ENCODE measurements around the gene ACKR2.
A peak's percentile ranks its signal among the peaks of the same experiment; 100 is the strongest.

Gene ACKR2

DNA sequence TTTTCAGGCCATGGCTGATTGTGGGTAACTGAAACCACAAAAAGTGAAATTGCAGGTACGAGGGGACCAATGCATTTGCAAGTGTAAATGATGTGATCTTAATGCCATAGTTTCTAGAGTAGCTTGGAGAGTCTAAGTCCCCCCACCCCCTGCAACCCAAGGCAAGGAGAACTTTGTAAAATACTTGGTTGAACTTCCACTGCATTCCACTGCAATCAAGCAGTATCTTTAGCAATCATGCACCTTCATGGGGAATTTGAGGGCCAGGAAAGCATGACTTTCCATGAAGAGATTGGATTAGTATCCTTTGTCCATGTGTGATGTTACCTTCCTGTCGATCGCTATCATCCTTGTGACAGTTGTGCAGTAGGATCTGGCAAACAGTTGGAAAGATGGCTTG is 77.8 kb downstream of the ACKR2 start:
- DNase-seq: no peak
- no peak for ATAC-seq

DNA sequence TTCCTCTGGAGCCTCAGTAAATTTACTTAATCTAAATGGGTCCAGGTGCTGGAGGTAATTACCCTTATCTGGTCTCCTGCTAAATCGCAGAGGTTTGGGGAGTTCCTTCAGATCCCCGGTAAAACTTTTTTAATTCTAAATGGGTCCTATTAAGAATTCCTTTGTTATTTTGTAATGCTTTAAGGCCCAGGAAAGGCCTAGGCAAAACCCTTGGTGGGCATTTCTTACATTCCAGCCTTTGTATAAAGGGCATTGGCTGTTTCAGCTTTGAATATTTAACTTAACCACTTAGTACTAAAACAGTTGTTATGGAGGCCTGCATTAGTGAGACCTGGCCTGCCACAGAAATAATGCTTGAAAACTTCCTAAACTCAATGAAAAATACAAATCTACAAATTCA is 81.8 kb downstream of the ACKR2 start:
- DNase-seq: no peak

DNA sequence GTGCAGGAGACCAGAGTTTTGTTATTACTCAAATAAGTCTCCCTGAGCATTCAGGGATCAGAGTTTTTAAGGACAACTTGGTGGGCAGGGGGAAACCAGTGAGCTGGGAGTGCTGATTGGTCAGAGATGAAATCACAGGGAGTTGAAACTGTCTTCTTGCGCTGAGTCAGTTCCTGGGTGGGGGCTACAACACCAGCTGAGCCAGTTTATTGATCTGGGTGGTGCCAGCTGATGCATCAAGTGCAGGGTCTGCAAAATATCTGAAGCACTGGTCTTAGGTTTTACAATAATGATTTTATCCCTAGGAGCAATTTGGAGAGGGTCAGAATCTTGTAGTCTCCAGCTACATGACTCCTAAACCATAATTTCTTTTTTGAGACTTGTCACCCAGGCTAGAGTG is 82.9 kb downstream of the ACKR2 start:
- DNase-seq (no peak), ATAC-seq (no peak)

More for the DNA sequence above, 81.8 kb downstream of the ACKR2 start:
- ATAC-seq: no peak

DNA sequence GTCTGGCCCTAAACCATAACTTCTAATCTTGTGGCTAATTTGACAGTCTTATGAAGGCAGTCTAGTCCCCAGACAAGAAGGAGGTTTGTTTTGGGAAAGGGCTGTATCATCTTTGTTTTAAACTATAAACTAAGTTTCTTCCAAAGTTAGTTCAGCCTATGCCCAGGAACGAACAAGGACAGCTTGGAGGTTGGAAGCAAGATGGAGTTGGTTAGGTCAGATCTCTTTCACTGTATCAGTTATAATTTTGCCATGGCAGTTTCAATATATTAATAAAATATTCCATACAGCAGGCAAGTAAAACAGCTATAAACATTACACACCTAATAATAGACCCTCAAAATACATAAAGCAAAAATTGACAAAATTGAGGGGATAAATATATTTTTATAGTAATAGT is 83.6 kb downstream of the ACKR2 start:
- ATAC-seq (no peak), DNase-seq (no peak)

DNA sequence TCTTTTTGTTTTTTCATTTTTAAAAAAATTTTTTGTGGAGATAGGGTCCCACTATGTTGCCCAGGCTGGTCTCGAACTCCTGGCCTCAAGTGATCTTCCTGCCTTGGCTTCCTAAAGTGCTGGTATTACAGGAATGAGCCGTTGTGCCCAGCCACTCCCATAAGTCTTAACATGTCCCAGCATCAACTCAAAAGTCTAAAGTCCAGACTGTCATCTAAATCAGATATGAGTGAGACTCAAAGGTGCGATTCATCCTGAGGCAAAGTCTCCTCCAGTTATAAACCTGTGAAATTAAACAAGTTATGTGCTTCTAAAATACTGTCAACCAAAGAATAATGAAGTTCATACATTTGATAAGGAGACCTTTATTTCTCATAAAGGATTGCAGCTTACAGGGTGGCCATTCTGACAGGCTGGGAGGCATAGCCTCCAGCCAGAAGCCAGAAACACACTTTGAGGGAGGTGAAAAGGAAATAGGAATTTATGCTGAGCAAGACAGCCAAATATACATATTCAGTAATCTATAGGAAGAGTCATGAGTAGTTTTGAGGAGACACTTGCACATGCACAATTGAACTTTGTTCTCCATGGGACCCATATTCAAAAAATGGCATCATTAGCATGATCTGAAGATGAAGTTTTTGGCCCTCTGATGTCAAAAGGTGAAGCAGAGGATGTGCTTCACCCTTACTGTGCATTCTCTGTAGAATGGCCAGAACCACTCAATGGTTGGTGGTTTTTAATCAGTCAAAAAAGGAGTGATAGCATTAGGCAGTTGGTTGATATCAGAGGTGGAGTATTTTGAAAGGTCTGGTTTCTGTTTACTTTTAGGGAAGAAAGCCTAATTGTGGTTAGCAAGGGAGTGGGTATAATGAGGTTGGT is 85.7 kb downstream of the ACKR2 start:
- no peak for ATAC-seq
- DNase-seq: no peak

DNA sequence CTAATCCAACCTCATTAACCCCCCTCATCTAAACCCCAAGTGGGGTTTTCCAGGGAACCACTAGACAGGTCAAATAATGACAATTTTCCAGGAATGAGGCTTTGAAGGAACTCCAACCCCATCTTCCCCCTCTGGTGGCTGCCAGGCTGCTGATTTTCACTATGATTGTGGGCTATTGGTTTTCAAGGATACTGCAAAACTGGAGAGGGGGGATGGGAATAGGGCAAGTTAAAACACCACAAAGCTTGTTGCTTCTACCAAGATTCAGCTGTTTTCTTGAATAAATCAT is 86.3 kb downstream of the ACKR2 start:
- ATAC-seq (no peak), DNase-seq (no peak)

DNA sequence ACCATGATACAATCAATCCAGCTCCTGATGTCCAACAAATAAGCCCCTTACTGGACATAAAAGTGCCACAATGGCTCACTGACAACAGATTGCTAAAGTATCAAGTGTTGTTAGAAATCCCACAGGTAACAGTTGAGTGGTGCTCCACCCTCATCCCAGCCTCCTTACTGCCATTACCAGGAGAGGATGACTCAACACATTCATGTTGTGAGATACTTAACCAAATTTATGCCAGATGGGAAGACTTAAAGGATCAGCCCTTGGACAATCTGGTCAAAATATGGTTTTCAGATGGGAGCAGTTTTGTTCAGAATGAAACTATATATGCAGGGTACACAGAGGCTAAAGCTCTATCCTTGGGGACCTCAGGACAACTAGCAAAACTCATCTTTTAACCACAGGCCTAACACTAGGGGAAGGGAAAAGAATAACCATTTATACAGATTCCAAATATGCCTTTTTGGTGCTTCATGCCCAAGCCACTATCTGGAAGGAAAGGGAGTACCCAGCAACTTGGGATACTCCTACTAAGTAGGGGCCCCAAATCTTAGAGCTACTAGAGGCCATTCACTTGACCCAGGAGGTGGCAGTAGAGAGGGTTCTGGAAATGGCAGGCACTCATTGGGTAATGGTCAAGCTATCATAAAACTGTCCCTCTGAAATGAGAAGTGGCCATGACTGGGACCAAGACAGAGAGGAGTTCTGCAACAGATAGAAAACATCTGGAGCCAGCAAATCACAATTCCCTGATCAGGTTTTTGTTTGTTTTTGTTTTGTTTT is 89.8 kb downstream of the ACKR2 start:
- DNase-seq (no peak), ATAC-seq (no peak)

DNA sequence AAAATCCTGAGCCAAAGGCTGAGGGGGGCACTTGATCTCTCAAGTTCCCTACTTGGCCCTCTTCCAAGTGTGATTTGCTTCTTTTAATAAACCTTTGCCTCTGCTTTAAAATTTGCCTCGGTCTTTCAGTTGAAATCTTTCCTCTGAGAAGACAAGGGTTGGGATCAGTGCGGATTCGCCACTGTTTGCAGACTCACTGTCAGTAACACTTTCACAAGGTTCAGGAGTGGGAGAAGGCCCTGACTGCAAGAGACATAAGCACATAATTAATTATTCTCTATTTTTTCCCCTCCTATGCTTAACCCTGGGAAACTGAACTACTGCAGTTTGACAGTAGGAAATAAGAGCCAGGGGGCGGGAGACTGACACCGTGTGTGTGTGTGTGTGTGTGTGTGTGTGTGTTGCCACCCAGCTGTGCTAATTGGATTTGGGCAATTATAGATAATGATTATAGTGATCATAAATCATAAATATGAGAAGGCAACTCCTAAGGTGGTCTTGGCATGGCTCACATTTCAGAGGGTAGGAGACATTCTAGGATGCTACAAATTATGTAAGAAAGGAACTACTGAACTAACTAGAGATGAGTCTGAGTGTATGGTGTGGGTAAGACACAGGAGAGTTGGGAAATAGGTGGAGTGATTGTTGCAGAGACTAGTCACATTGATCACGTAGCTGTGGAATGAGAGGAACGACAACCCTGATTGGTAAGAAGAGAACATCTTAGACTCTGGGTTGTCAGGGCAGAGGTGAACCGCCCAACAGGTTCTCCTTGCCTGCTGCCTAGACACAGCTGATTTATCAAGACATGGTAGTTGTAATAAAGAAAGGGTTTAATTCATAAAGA is 91.2 kb downstream of the ACKR2 start:
- ATAC-seq (no peak), DNase-seq (no peak)

DNA sequence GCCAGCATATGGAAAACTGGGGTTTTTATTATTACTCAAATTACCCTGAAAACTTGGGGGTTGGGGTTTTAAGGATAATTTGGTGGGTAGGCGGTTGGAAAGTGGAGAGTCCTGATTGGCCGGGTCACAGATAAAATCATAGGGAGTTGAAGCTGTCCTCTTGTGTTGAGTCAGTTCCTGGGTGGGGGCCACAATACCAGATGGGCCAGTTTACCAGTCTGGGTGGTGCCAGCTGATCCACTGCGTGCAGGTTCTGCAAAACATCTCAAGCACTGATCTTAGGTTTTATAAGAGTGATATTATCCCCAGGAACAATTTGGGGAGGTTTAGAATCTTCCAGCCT is 91.8 kb downstream of the ACKR2 start:
- ATAC-seq: no peak
- DNase-seq: no peak

DNA sequence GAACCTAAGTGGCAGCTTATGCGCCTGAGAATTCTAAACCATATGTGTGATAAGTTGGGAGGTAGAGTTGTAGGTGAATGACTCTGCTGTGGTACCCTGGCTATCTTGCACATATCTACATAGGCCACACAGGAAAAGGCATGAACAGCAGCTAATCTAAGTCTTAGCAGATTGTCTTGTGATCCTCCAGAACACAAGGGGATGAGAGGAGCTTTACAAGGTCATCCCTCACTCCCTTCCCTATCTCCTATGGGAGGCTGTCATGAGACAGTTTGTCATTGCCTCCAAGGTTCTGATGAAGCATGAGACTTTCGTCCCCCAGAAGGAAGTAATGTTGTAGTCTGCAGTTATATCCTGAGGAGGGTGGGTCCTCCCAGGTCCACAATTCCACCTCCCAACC is 93.0 kb downstream of the ACKR2 start:
- ATAC-seq (no peak), DNase-seq (no peak)

DNA sequence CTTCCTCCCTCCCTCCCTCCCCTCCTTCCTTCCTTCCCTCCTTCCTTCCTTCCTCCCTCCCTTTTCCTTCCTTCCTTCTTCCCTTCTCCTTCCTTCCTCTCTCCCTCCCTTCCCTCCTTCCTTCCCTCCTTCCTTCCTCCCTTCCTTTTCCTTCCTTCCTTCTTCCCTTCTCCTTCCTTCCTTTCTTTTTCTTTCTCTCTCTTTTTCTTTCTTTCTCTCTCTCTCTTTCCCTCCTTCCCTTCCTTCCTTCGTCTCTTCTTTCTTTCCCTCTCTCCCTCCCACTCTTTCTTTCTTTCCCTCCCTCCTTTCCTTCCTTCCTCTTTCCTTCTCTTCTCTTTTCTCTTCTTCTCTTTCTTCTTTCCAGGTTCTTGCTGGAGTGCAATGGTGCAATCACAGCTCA is 94.8 kb downstream of the ACKR2 start:
- no peak for ATAC-seq
- DNase-seq: no peak

DNA sequence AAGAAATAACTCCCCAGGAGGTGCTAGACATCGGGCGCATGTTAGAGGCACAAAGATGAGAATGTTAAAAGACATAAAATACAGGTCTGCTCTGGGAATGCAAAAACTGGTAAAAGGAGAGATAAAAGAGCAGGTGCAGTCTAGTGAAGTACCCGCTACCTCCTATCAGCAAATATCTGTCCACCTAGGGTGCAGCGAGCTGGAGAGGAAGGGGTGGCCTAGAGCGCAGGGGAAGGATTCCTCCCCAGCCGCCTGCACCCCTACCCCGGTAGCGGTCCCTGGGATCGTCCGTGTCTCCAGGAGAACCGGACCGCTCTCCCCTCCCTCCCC is 96.5 kb downstream of the ACKR2 start:
- DNase-seq: no peak

DNA sequence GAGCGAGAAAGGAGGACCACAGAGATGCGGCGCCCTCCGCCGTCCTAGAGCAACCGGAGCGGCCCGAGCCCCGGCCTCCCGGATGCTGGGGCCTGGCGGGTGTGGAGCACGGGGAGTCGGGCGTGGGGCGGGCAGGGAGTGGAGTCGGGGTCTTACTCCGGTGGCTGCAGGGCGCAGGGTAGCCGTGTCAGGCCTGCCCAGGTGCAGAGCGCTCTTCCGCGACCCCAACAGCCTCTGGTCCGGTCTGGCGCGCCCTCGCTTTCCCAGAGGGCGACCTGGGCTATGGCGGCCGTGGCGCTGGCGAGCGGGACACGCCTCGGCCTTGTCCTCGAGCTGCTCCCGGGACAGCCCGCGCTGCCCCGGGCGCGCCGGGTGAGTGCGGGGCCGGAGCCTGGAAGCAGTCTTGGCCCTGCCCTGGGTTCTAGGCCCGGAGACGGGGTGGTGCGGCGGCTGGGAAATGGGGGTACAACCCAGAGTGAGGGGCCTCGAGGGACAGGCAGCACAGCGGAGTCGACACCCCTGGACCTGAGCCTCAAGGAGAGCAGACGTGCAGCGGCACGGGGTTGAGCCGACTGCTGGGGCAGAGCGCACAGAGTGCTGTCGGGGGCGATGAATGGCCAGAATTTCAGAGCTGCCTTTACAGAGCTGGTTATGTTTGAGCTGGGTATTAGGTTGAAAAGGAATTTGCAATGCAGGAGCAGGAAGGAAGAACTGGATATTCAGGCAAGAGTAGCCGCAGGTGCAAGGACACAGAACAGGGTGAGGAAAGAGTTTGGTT is 97.0 kb downstream of the ACKR2 start, which contains the start of gene ZNF662:
ZNF662 (plus strand) TSS at position 73 of the 778 bp plus-strand sequence. CDS start 1,973 bp downstream, outside the sequence.
- peak; percentile 15 for DNase-seq

More for the DNA sequence above, 96.5 kb downstream of the ACKR2 start:
- no peak for ATAC-seq

DNA sequence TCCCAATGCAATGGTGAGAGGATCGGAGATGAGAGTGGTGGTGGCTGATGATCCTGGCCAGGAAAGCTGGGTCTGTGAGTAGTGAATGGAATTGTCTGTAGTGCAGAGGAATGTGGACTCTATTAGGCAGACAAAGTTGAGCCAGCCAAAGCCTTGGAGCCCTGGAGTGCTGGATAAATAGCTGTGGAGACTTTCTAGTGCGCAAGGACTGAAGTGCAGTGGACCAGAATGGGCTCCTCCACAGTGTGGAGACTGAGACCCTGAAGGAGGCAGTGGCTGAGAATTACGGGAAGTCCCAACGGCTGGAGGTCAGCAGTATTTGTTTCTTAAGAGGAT is 97.6 kb downstream of the ACKR2 start:
- ATAC-seq (no peak), DNase-seq (no peak)

More for the DNA sequence above, 97.0 kb downstream of the ACKR2 start, which contains the start of gene ZNF662:
- peak; percentile 52 for ATAC-seq

DNA sequence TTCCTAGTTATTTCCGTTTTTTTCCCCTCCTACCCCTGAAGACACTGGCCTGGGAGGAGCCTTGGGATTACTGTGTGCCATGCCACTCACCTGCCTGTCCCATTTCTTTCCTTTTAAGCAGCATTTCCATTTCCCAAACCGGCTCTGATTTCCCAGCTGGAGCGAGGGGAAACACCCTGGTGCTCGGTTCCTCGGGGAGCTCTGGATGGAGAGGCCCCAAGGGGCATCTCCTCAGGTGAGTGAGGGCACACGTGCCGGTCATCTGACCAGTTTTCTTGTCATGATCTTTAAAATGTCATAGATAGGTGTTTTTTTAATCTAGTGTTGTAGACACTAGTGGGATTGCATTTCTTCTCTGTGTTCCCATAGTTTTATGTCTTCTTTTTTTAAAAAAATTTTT is 99.4 kb downstream of the ACKR2 start:
- no peak for DNase-seq
- ATAC-seq: no peak

DNA sequence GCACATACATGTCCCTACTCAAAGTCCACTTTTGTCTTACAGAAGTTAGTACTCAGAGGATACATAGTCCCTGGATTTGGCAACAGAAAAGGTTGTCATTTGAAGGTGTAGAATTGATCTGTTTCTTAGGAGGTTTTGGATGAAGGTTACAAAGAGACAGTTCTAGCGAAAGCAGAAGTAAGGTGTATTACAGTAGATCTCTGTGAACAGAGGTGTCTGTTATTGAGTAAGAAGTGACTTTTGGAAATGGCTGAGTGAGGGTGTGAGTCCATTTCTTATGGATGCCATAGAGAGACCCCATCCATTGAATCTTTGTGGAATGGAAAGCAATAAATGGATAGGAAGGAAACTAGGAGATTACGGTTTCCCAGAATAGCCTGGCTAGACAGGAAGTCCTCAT is 102.3 kb downstream of the ACKR2 start:
- DNase-seq (no peak), ATAC-seq (no peak)

DNA sequence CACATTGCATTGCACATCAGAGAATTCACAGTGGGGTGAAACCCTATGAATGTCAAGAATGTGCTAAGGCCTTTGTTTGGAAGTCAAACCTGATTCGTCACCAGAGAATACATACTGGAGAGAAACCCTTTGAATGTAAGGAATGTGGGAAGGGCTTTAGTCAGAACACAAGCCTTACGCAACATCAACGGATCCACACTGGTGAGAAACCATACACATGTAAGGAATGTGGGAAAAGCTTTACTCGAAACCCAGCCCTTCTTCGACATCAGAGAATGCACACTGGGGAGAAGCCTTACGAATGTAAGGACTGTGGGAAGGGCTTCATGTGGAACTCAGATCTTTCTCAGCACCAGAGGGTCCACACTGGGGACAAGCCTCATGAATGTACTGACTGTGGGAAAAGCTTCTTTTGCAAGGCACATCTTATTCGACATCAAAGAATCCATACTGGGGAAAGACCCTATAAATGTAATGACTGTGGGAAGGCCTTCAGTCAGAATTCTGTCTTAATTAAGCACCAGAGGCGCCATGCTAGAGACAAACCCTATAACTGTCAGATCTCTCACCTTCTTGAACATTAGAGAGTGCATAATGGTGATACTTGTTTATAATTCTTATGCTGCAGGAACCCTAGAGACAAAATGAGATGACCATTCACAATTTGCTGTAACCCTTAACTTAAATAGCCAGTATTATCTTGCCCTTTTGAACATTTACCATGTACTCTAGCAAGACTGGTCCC is 105.7 kb downstream of the ACKR2 start:
- ATAC-seq: no peak
- no peak for DNase-seq

Measured in stimulated activated naive CD8-positive, alpha-beta T cell treated with anti-CD3 and anti-CD28 coated beads, Interleukin-15, Interleukin-2, amounts not matched to agents 100 U/mL and 50 U/mL, for 24 hours (primary cell).